Right ventricle myocardium superior (tissue), 1 donor: ENCODE measurements around the gene STEAP2. TPM values are rescaled to one million over a fixed set of nuclear protein-coding genes. Genes with fewer than 3 reads are reported as not detected.

Experiments used
- ATAC-seq: fragments of 200-7000 bp; cut with Tn5 transposase; one replicate; pipeline ENCODE4 v1.9.1; 2020; ENCODE audit warnings: mild to moderate bottlenecking; ENCODE audit not compliant: poor library complexity
- DNase-seq: peaks from one replicate; pipeline ENCODE4 v3.0.0-alpha.2; 2020
- intact Hi-C: fragments of 100-400 bp; cut with DNase I; formaldehyde crosslinking; loops from one replicate; pipeline ENCODE4 v1.11.2; 2022
- total RNA-seq: library from RNA; stranded (reverse); fragmentation: NEBNext Ultra II Directional; extraction: Animal tissue kit (Norgen Biotek cat#: 25700); gene quantifications from one replicate; pipeline ENCODE4 v1.2.1, GENCODE V29; 2021
- donor health status: DM: no; HTN: yes; CAD: no; lungs with severe emphysema.

The STEAP2 gene
- total RNA-seq, 1 donor from 2014 or later, result 10.5 TPM

- intact Hi-C loops, result no loop called here
- DNase-seq (no peak), ATAC-seq (no peak)
Measured at GRCh38 chr7:90227259-90227658, 15.7 kb downstream of the STEAP2 start.

- no peak for ATAC-seq
- intact Hi-C loops, result no loop called here
- DNase-seq, result no peak
Measured at GRCh38 chr7:90229682-90230081, 18.1 kb downstream of the STEAP2 start.

GRCh38 chr7:90230834-90231233 lies 19.3 kb downstream of the STEAP2 start:
- ATAC-seq (no peak), DNase-seq (no peak)
- intact Hi-C loops, result no loop called here

- intact Hi-C loops, result no loop called here
- no peak for ATAC-seq
- DNase-seq, result no peak
Measured at GRCh38 chr7:90231304-90231703, 19.8 kb downstream of the STEAP2 start.

GRCh38 chr7:90232430-90232829 lies 20.9 kb downstream of the STEAP2 start:
- ATAC-seq (no peak), DNase-seq (no peak)
- intact Hi-C loops, result no loop called here

- ATAC-seq (no peak), DNase-seq (no peak)
- intact Hi-C loops, result no loop called here
Measured at GRCh38 chr7:90233569-90233968, 22.0 kb downstream of the STEAP2 start.

- intact Hi-C loops, result no loop called here
- ATAC-seq (no peak), DNase-seq (no peak)
Measured at GRCh38 chr7:90236721-90237289, 25.3 kb downstream of the STEAP2 start.

- no peak for ATAC-seq
- DNase-seq, result no peak
- intact Hi-C loops, result no loop called here
Measured at GRCh38 chr7:90238022-90238421, 26.5 kb downstream of the STEAP2 start.

GRCh38 chr7:90238583-90238982 lies 27.0 kb downstream of the STEAP2 start:
- no peak for DNase-seq
- ATAC-seq, result no peak

GRCh38 chr7:90239050-90239449 lies 27.5 kb downstream of the STEAP2 start:
- DNase-seq (no peak), ATAC-seq (no peak)
- intact Hi-C loops, result no loop called here

More at GRCh38 chr7:90238583-90238982, 27.0 kb downstream of the STEAP2 start:
- intact Hi-C loops, result no loop called here

- intact Hi-C loops, result no loop called here
- no peak for DNase-seq
- ATAC-seq, result no peak
Measured at GRCh38 chr7:90239625-90240228, 28.2 kb downstream of the STEAP2 start.

GRCh38 chr7:90242369-90243168 lies 31.0 kb downstream of the STEAP2 start:
- intact Hi-C loops, result no loop called here
- no peak for DNase-seq
- ATAC-seq, result no peak

GRCh38 chr7:90243556-90243955 lies 32.0 kb downstream of the STEAP2 start:
- intact Hi-C loops, result no loop called here
- DNase-seq (no peak), ATAC-seq (no peak)

- intact Hi-C loops, result no loop called here
- ATAC-seq, result no peak
- DNase-seq, result no peak
Measured at GRCh38 chr7:90244565-90244908, 33.0 kb downstream of the STEAP2 start.

GRCh38 chr7:90244909-90245851 lies 33.6 kb downstream of the STEAP2 start, which contains the start of gene CFAP69:
Gene CFAP69, plus strand, starts transcription at chr7:90245174. Its CDS starts 251 bp downstream, at chr7:90245425.
- intact Hi-C loops, result no loop called here
- peak; percentile 96 for DNase-seq
- peak; percentile 99 for ATAC-seq

GRCh38 chr7:90246171-90246570 lies 34.6 kb downstream of the STEAP2 start:
- DNase-seq (no peak), ATAC-seq (no peak)
- intact Hi-C loops, result no loop called here

- no peak for DNase-seq
- intact Hi-C loops, result no loop called here
- ATAC-seq, result no peak
Measured at GRCh38 chr7:90248706-90249105, 37.2 kb downstream of the STEAP2 start.

- DNase-seq (no peak), ATAC-seq (peak; percentile 36)
- intact Hi-C loops, result no loop called here
Measured at GRCh38 chr7:90250601-90251303, 39.2 kb downstream of the STEAP2 start.

- intact Hi-C loops, result no loop called here
- no peak for DNase-seq
- ATAC-seq, result no peak
Measured at GRCh38 chr7:90251304-90251635, 39.7 kb downstream of the STEAP2 start.
